GM06990 (cell line): ENCODE results near the gene CDC37L1.
A peak's percentile ranks its signal among the peaks of the same experiment; 100 is the strongest.

Experiments
- DNase-seq: peaks from one replicate; pipeline ENCODE4 v3.0.0-alpha.2; 2011; ENCODE audit not compliant: insufficient read length; ENCODE audit errors: extremely low read depth
- H3K27me3 ChIP-seq: replicated peaks from 2 replicates; pipeline ENCODE4 v1.6.0; 2011; ENCODE audit warnings: low read length; ENCODE audit not compliant: control insufficient read depth, insufficient read depth
- H3K36me3 ChIP-seq: 2 replicates; pipeline ENCODE4 v1.5.1; 2011; ENCODE audit warnings: low read length; ENCODE audit not compliant: control insufficient read depth, insufficient read depth
- H3K4me3 ChIP-seq: replicated peaks from 2 replicates; pipeline ENCODE4 v1.5.1; 2011; ENCODE audit warnings: low read depth, mild to moderate bottlenecking, control low read depth, low read length
- TF ChIP-seq, protein P1 (sequence below): IDR thresholded peaks from 2 replicates; pipeline ENCODE4 v1.5.1; 2011; ENCODE audit warnings: low read length, control low read depth, mild to moderate bottlenecking, inconsistent platforms; ENCODE audit not compliant: insufficient read depth, poor library complexity, severe bottlenecking

The CDC37L1 gene

DNA sequence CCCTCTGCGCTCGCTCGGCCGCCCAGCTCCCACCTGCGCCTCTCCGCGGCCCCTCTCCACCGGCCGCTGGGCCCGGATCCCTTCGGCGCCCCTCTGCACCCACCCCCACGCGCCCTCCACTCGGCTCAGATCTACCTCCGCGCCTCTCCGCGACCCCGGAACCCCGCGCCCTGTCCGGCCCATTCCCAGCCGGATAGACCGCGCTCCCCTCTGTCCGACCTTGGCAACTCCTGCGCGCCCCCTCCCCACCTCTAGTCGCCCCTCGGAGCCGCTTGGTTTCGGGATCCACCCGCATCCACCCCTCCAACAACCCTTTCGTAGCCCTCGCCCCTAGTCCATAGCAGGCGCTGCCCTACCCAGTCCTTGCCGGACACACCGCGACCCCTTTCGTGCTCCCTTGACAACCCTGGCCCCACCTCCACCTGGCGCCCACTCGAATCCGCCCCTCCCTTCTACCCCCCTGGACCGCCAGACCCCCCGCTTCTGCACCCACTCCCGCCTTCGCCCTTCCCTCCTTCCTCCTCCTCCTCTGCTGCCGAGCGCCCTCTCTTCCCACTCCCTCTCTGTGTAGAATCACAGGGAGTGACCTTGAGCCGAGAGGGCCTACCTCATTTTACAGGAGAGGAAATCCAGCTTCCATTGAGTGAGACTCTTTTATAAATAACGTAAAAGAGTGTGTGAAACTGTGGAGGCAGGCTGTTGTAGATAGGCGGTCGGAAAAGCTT lies 62.2 kb downstream of the CDC37L1 start:
- H3K4me3 ChIP-seq = peak overlapping the region; percentile 87
- TF ChIP-seq, protein P1, sequence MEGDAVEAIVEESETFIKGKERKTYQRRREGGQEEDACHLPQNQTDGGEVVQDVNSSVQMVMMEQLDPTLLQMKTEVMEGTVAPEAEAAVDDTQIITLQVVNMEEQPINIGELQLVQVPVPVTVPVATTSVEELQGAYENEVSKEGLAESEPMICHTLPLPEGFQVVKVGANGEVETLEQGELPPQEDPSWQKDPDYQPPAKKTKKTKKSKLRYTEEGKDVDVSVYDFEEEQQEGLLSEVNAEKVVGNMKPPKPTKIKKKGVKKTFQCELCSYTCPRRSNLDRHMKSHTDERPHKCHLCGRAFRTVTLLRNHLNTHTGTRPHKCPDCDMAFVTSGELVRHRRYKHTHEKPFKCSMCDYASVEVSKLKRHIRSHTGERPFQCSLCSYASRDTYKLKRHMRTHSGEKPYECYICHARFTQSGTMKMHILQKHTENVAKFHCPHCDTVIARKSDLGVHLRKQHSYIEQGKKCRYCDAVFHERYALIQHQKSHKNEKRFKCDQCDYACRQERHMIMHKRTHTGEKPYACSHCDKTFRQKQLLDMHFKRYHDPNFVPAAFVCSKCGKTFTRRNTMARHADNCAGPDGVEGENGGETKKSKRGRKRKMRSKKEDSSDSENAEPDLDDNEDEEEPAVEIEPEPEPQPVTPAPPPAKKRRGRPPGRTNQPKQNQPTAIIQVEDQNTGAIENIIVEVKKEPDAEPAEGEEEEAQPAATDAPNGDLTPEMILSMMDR = no peak
- no peaks in the 10 kb centered on the region for H3K27me3 ChIP-seq
- DNase-seq = no peak
- H3K36me3 ChIP-seq = no peaks in the 10 kb centered on the region

DNA sequence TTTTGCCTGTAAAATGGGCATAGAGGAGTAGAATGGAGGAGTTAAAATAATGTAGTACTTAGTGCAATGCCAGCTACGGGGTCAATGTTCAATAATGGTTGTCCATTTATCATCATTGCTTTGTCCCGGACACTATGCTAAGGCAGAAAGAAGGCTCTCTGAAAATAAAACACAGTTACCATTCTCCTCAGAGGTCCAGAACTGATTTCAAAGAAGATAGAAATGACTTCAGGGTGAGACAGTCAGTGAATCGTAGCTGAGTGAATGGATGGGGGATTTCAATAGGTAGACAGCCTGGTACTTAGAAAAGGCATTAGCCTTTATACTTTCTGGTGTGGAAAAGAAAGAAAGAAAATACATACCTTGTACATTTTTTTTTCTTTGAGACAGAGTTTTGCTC lies 62.9 kb downstream of the CDC37L1 start:
- no peak for DNase-seq
- TF ChIP-seq, protein P1 = no peak
- Histone ChIP-seq H3K27me3 (no peaks in the 10 kb centered on the region), H3K4me3 (no peak overlapping the region), H3K36me3 (no peaks in the 10 kb centered on the region)

GRCh38 chr9:4743131-4743875 lies 63.9 kb downstream of the CDC37L1 start:
- Histone ChIP-seq H3K36me3 (no peaks in the 10 kb centered on the region), H3K27me3 (no peaks in the 10 kb centered on the region), H3K4me3 (no peak overlapping the region)
- TF ChIP-seq, protein P1 = no peak
- DNase-seq = no peak

GRCh38 chr9:4746278-4747030 lies 67.1 kb downstream of the CDC37L1 start:
- DNase-seq = no peak
- TF ChIP-seq, protein P1 = no peak
- no peaks in the 10 kb centered on the region for H3K36me3 ChIP-seq
- no peak overlapping the region for H3K4me3 ChIP-seq
- H3K27me3 ChIP-seq = no peaks in the 10 kb centered on the region

GRCh38 chr9:4748612-4749011 lies 69.2 kb downstream of the CDC37L1 start:
- TF ChIP-seq, protein P1 = no peak
- H3K27me3 ChIP-seq = no peaks in the 10 kb centered on the region
- no peaks in the 10 kb centered on the region for H3K36me3 ChIP-seq
- no peak for DNase-seq
- no peak overlapping the region for H3K4me3 ChIP-seq
